SK-N-SH (cell line): Measurements from ENCODE around the gene APH1A. TPM values are rescaled to one million over a fixed set of nuclear protein-coding genes. Genes with fewer than 3 reads are reported as not detected.

Experiments used
- CTCF ChIA-PET: fragments of 300-600, 350-600 bp; formaldehyde crosslinking; extraction: SDS; loops from one replicate; lab custom pipeline; 2021; lab: Yijun Ruan, JAX
- POLR2A ChIA-PET: fragments of 350-600 bp; sonication (Branson Sonifier 250); formaldehyde crosslinking; extraction: SDS; loops from one replicate; lab custom pipeline; 2020; ENCODE audit warnings: antibody characterized with exemption, inconsistent platforms; lab: Yijun Ruan, JAX
- DNase-seq: peaks from one replicate; pipeline ENCODE4 v3.0.0; 2012
- H2AFZ ChIP-seq: fragments of 200-600 bp; sonication (generic); 2 replicates; pipeline ENCODE4 v1.8.1; 2016; ENCODE audit warnings: antibody characterized with exemption, mild to moderate bottlenecking, low read depth
- H3F3A ChIP-seq: fragments of 200-600 bp; sonication (generic); replicated peaks from 2 replicates; pipeline ENCODE3; 2016; ENCODE audit warnings: antibody characterized with exemption, mild to moderate bottlenecking; ENCODE audit not compliant: insufficient read depth
- H3K27ac ChIP-seq, 2 experiments: fragments of 200-500 bp in 1 of 2; fragments of 200-600 bp in 1 of 2; sonication (Bioruptor generic) in 1 of 2; sonication (generic), shearing (Covaris generic) in 1 of 2; 2 replicates each; pipeline versions ENCODE4 v1.5.1 to v1.6.1; 2014 to 2016; ENCODE audit warnings: low read depth in 2 of 2, inconsistent platforms in 1 of 2, low read length in 1 of 2, mild to moderate bottlenecking in 1 of 2, mixed read lengths in 1 of 2
- H3K27me3 ChIP-seq: fragments of 200-600 bp; sonication (generic), shearing (Covaris generic); 2 replicates; pipeline ENCODE4 v1.6.1; 2016; ENCODE audit warnings: mixed run types; ENCODE audit not compliant: insufficient read depth
- H3K36me3 ChIP-seq, 2 experiments: fragments of 200-500 bp in 1 of 2; fragments of 200-600 bp in 1 of 2; sonication (Bioruptor generic) in 1 of 2; sonication (generic) in 1 of 2; replicated peaks in 1 of 2; 2 replicates each; pipeline versions ENCODE3 to v1.5.1; 2014 to 2016; ENCODE audit warnings: low read length in 1 of 2, mild to moderate bottlenecking in 1 of 2; ENCODE audit not compliant: insufficient read depth in 2 of 2, control insufficient read depth in 1 of 2
- H3K4me1 ChIP-seq, 2 experiments: fragments of 200-500 bp in 1 of 2; fragments of 200-600 bp in 1 of 2; sonication (Bioruptor generic) in 1 of 2; sonication (generic), shearing (Covaris generic) in 1 of 2; 2 replicates each; pipeline versions ENCODE4 v1.5.1 to v1.6.1; 2014 to 2016; ENCODE audit warnings: low read depth in 1 of 2, low read length in 1 of 2, mixed run types in 1 of 2; ENCODE audit not compliant: insufficient read depth in 2 of 2, control insufficient read depth in 1 of 2
- H3K4me2 ChIP-seq: fragments of 200-600 bp; sonication (generic), shearing (Covaris generic); 2 replicates; pipeline ENCODE4 v1.6.1; 2017; ENCODE audit warnings: mixed run types
- H3K4me3 ChIP-seq, 2 experiments: fragments of 200-500 bp in 1 of 2; fragments of 200-600 bp in 1 of 2; sonication (Bioruptor generic) in 1 of 2; sonication (generic), shearing (Covaris generic) in 1 of 2; 2 replicates each; pipeline versions ENCODE4 v1.5.1 to v1.8.1; 2014 to 2016; ENCODE audit warnings: low read depth in 2 of 2, inconsistent platforms in 1 of 2, low read length in 1 of 2, mild to moderate bottlenecking in 1 of 2, mixed read lengths in 1 of 2, moderate library complexity in 1 of 2
- H3K79me2 ChIP-seq: fragments of 200-600 bp; sonication (generic); 2 replicates; pipeline ENCODE4 v1.8.1; 2017; ENCODE audit warnings: mild to moderate bottlenecking; ENCODE audit not compliant: insufficient read depth
- H3K9ac ChIP-seq: fragments of 200-600 bp; sonication (generic); 2 replicates; pipeline ENCODE4 v1.6.1; 2017; ENCODE audit warnings: mixed run types
- H3K9me2 ChIP-seq: fragments of 200-600 bp; sonication (generic); 2 replicates; pipeline ENCODE4 v1.6.1; 2017; ENCODE audit warnings: mixed run types
- H3K9me3 ChIP-seq: fragments of 200-600 bp; sonication (generic); 2 replicates; pipeline ENCODE4 v1.6.1; 2017; ENCODE audit warnings: mixed run types, mild to moderate bottlenecking, moderate library complexity
- H4K20me1 ChIP-seq: fragments of 200-600 bp; sonication (generic); 2 replicates; pipeline ENCODE4 v1.6.1; 2017; ENCODE audit warnings: mild to moderate bottlenecking, mixed run types; ENCODE audit not compliant: insufficient read depth
- CTCF ChIP-seq: fragments of 200-600 bp; sonication (generic); IDR thresholded peaks from 2 replicates; pipeline ENCODE4 v1.6.1; 2017; ENCODE audit warnings: antibody characterized with exemption, mild to moderate bottlenecking, moderate library complexity
- EP300 ChIP-seq, 2 experiments: IDR thresholded peaks; 2 replicates each; pipeline versions ENCODE4 v1.4.0 to v1.6.1; 2012; ENCODE audit warnings: borderline replicate concordance in 1 of 2, low read depth in 1 of 2, low read length in 1 of 2
- EZH2phosphoT487 ChIP-seq: fragments of 200-600 bp; sonication (generic); IDR thresholded peaks from 2 replicates; pipeline ENCODE4 v1.6.1; 2017; ENCODE audit warnings: low read depth, mixed run types, mild to moderate bottlenecking, antibody characterized with exemption, moderate library complexity, borderline replicate concordance
- FOXJ3 ChIP-seq: sonication (generic); formaldehyde crosslinking; IDR thresholded peaks from 2 replicates; pipeline ENCODE4 v1.5.1; 2020; ENCODE audit warnings: mild to moderate bottlenecking, missing genetic modification reagents
- FOXM1 ChIP-seq: IDR thresholded peaks from 2 replicates; pipeline ENCODE4 v1.4.0; 2012; ENCODE audit warnings: low read depth, mild to moderate bottlenecking
- GABPA ChIP-seq: IDR thresholded peaks from 2 replicates; pipeline ENCODE4 v1.4.0; 2012; ENCODE audit warnings: low read depth, mild to moderate bottlenecking
- GATA2 ChIP-seq: sonication (generic); formaldehyde crosslinking; IDR thresholded peaks from 2 replicates; pipeline ENCODE4 v1.5.0; 2020; ENCODE audit warnings: mild to moderate bottlenecking, missing genetic modification reagents
- IRF3 ChIP-seq: fragments of 150-350 bp; IDR thresholded peaks from 2 replicates; pipeline ENCODE4 v1.6.1; 2016; ENCODE audit warnings: mild to moderate bottlenecking, low read depth, low read length
- MAX ChIP-seq: IDR thresholded peaks from 2 replicates; pipeline ENCODE4 v1.4.0; 2012; ENCODE audit warnings: low read depth
- MXI1 ChIP-seq: IDR thresholded peaks from 2 replicates; pipeline ENCODE4 v1.6.1; 2012; ENCODE audit warnings: mild to moderate bottlenecking, low read depth, low read length, improper control_type of control experiment
- POLR2AphosphoS5 ChIP-seq: IDR thresholded peaks from 2 replicates; pipeline ENCODE4 v1.6.1; 2012; ENCODE audit warnings: low read depth, low read length
- RAD21 ChIP-seq: IDR thresholded peaks from 2 replicates; pipeline ENCODE4 v1.6.1; 2012; ENCODE audit warnings: mild to moderate bottlenecking, low read length
- REST ChIP-seq: IDR thresholded peaks from 2 replicates; pipeline ENCODE4 v1.6.1; 2012; ENCODE audit warnings: mild to moderate bottlenecking, low read depth, low read length, moderate library complexity
- SMC3 ChIP-seq: IDR thresholded peaks from 2 replicates; pipeline ENCODE4 v1.6.1; 2012; ENCODE audit warnings: low read depth, low read length, improper control_type of control experiment
- TAF1 ChIP-seq: IDR thresholded peaks from 2 replicates; pipeline ENCODE4 v1.6.1; 2012; ENCODE audit warnings: low read depth, mild to moderate bottlenecking, low read length, moderate library complexity, borderline replicate concordance
- TEAD4 ChIP-seq: IDR thresholded peaks from 2 replicates; pipeline ENCODE4 v1.4.0; 2012; ENCODE audit warnings: mild to moderate bottlenecking, borderline replicate concordance; ENCODE audit not compliant: insufficient read depth
- USF1 ChIP-seq: IDR thresholded peaks from 2 replicates; pipeline ENCODE4 v1.4.0; 2012; ENCODE audit warnings: low read depth, borderline replicate concordance
- USF2 ChIP-seq: fragments of 150-350 bp; IDR thresholded peaks from 2 replicates; pipeline ENCODE4 v1.6.1; 2017; ENCODE audit warnings: antibody characterized with exemption, low read length, low read depth, borderline replicate concordance
- ZBTB33 ChIP-seq: IDR thresholded peaks from 2 replicates; pipeline ENCODE4 v1.4.0; 2012; ENCODE audit warnings: low read depth, borderline replicate concordance
- WGBS: methylation state at CpG from one replicate; pipeline ENCODE4 v1.1.6; 2017; ENCODE audit warnings: low lambda C conversion rate; 5-methylcytosine and 5-hydroxymethylcytosine counted together
- polyA plus RNA-seq, 3 experiments: library from polyadenylated mRNA; depleted of rRNA; stranded (reverse); fragments of >200 nt; gene quantifications; 2 replicates each; pipeline ENCODE4 v1.2.3, GENCODE V29; 2012

APH1A gene
- 175 and 232 TPM in 2 replicates for polyA plus RNA-seq (2012; rRNA removed)
- 141 and 194 TPM in 2 replicates for polyA plus RNA-seq (2012; cell fraction: cytosol; rRNA removed)
- 83.8 and 134 TPM in 2 replicates for polyA plus RNA-seq (2012; cell fraction: nucleus; rRNA removed)

- Histone ChIP-seq H4K20me1 (no peaks in the 10 kb centered on the region), H3K36me3 (peaks cover 26 to 29% of the 10 kb centered on the region in 2 experiments), H3K9ac (peak within 1 kb of the TSS; percentile 92), H3F3A (peaks cover 4% of the 10 kb centered on the region), H3K79me2 (peaks cover 27% of the 10 kb centered on the region), H3K27ac (peak within 1 kb of the TSS; percentile 70 to 87), H3K4me1 (peaks cover 7 to 13% of the 10 kb centered on the region in 2 experiments; a peak in 2 of 4 replicates), H3K9me3 (no peaks in the 10 kb centered on the region), H3K9me2 (no peaks in the 10 kb centered on the region), H3K27me3 (no peaks in the 10 kb centered on the region), H3K4me3 (peak within 1 kb of the TSS; percentile 90 to 93), H3K4me2 (peak within 1 kb of the TSS; percentile 97), H2AFZ (peak within 1 kb of the TSS; percentile 91)
- peak; percentile 98 for DNase-seq
- ChIA-PET CTCF (interaction anchor here (0.5 to 1.6 kb wide), 6 partner anchors 10 to 75 kb away, joined by 3 to 20 read pairs (median 4); partner anchors contain the start of gene CA14), POLR2A (interaction anchor here (0.5 to 1.9 kb wide), 8 partner anchors 10 to 361 kb away, joined by 3 to 9 read pairs (median 3); partner anchors contain the start of genes ANP32E, ENSA, MCL1 and RPRD2)
- WGBS, result 3% methylated on average over 42 of the region's 49 CpGs
- TF ChIP-seq EP300 (IDR thresholded peaks at IDR 0.05; ENCODE audit: borderline replicate concordance in 1 of 2, low read depth in 1 of 2, low read length in 1 of 2) (peak in 1 of 2 experiments; percentile 24; a peak in 2 of 4 replicates), REST (peak; percentile 15; the same call in 1 of the 2 replicates), GABPA (peak; percentile 88), POLR2AphosphoS5 (peak; percentile 85), MAX (no peak; the same call in 1 of the 2 replicates), TEAD4 (no peak), RAD21 (no peak), TAF1 (peak; percentile 56; the same call in 1 of the 2 replicates), EZH2phosphoT487 (no peak), USF1 (no peak), FOXM1 (no peak), USF2 (no peak), SMC3 (no peak), IRF3 (no peak), CTCF (no peak), FOXJ3 (CRISPR knock-in tag) (no peak), ZBTB33 (no peak), MXI1 (peak; percentile 72), GATA2 (CRISPR knock-in tag) (no peak)
Measured at GRCh38 chr1:150268705-150269403, at the start of gene APH1A. Gene APH1A (minus strand): TSS chr1:150269016. CDS start chr1:150268810, 206 bp downstream.
